Measurements from ENCODE around the gene B4GAT1.

DNA sequence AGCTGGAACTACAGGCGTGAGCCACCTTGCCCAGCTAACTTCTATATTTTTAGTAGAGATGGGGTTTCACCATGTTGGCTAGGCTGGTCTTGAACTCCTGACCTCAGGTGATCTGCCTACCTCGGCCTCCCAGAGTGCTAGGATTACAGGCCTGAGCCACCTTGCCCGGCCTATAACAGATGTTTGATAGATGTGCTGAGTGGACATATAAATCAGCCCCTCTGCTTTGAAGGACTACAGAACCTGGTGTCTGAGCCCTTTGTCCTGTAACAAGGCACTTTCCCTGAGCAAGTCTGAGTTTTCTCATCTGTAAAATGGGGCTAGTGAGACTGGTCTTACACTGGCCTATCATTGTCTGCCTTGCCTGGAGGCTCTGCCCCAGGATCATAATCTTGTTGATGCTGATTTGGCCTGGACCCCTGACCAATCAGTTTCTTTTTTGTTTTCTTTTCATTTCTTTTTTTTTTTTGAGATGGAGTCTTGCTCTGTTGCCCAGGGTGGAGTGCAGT, 18.2 kb downstream of the B4GAT1 start:
- TF ChIP-seq, protein P1, sequence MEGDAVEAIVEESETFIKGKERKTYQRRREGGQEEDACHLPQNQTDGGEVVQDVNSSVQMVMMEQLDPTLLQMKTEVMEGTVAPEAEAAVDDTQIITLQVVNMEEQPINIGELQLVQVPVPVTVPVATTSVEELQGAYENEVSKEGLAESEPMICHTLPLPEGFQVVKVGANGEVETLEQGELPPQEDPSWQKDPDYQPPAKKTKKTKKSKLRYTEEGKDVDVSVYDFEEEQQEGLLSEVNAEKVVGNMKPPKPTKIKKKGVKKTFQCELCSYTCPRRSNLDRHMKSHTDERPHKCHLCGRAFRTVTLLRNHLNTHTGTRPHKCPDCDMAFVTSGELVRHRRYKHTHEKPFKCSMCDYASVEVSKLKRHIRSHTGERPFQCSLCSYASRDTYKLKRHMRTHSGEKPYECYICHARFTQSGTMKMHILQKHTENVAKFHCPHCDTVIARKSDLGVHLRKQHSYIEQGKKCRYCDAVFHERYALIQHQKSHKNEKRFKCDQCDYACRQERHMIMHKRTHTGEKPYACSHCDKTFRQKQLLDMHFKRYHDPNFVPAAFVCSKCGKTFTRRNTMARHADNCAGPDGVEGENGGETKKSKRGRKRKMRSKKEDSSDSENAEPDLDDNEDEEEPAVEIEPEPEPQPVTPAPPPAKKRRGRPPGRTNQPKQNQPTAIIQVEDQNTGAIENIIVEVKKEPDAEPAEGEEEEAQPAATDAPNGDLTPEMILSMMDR (IDR thresholded peaks at IDR 0.05): no peak
- no peak for TF ChIP-seq EZH2 (IDR thresholded peaks at IDR 0.05; ENCODE audit: borderline replicate concordance, insufficient read depth, low read depth, low read length, poor library complexity, severe bottlenecking)
